HCT116 (cell line): ENCODE measurements around the gene DIDO1. TPM values are rescaled to one million over a fixed set of nuclear protein-coding genes. Genes with fewer than 3 reads are reported as not detected.

Experiments
- ATAC-seq: fragments of 200-7000 bp; cut with Tn5 transposase; 2 replicates; pipeline ENCODE4 v1.9.1; 2020; ENCODE audit warnings: mild to moderate bottlenecking, moderate library complexity
- BruUV-seq: library from RNA; stranded (reverse); fragments of 400-500 nt; replicated peaks from 2 replicates; lab custom pipeline; 2021; lab: Mats Ljungman, UMichigan
- CTCF ChIA-PET: fragments of 300-600 bp; sonication (Branson Sonifier 250); formaldehyde crosslinking; loops from one replicate; lab custom pipeline; 2021; ENCODE audit warnings: antibody characterized with exemption; lab: Charles Lee
- POLR2A ChIA-PET: fragments of 300-600, 350-600 bp; sonication (Branson Sonifier 250); formaldehyde crosslinking; loops from one replicate; lab custom pipeline; 2021; ENCODE audit warnings: antibody characterized with exemption; lab: Charles Lee
- RAD21 ChIA-PET, 2 experiments: fragments of 300-600 bp; sonication (Branson Sonifier 250); formaldehyde crosslinking; loops; one replicate each; lab custom pipeline; 2023; ENCODE audit warnings: low total read pairs in 2 of 2; ENCODE audit not compliant: uncharacterized antibody in 2 of 2, unreplicated experiment in 2 of 2, low non-redundant PET in 1 of 2; lab: Charles Lee
- DNase-seq: peaks from one replicate; pipeline ENCODE4 v3.0.0-alpha.2; 2010; ENCODE audit warnings: low read depth, low spot score
- H2AFZ ChIP-seq: fragments of 200-600 bp; shearing (Covaris generic), sonication (generic); 2 replicates; pipeline ENCODE4 v1.6.1; 2017; ENCODE audit warnings: low read depth, mixed run types, mixed read lengths, antibody characterized with exemption, low read length; ENCODE audit not compliant: poor library complexity, severe bottlenecking
- H3K27ac ChIP-seq: 2 replicates; pipeline ENCODE4 v1.5.1; 2012; ENCODE audit warnings: low read depth, low read length
- H3K27me3 ChIP-seq: fragments of 200-600 bp; sonication (generic); 2 replicates; pipeline ENCODE4 v1.6.1; 2016; ENCODE audit warnings: mixed run types, low read length, mixed read lengths; ENCODE audit not compliant: insufficient read depth
- H3K36me3 ChIP-seq, 2 experiments: fragments of 200-500 bp in 1 of 2; fragments of 200-600 bp in 1 of 2; sonication (Bioruptor generic) in 1 of 2; sonication (generic) in 1 of 2; 2 replicates each; pipeline versions ENCODE4 v1.5.1 to v1.6.1; 2014 to 2016; ENCODE audit warnings: low read length in 2 of 2, inconsistent platforms in 1 of 2, mixed read lengths in 1 of 2, mixed run types in 1 of 2; ENCODE audit not compliant: insufficient read depth in 2 of 2, control insufficient read depth in 1 of 2
- H3K4me1 ChIP-seq, 2 experiments: fragments of 200-600 bp in 1 of 2; sonication (generic) in 1 of 2; 2 replicates each; pipeline versions ENCODE4 v1.5.1 to v1.6.1; 2012 to 2017; ENCODE audit warnings: low read length in 2 of 2, inconsistent platforms in 1 of 2, mild to moderate bottlenecking in 1 of 2, mixed read lengths in 1 of 2, mixed run types in 1 of 2, moderate library complexity in 1 of 2; ENCODE audit not compliant: insufficient read depth in 2 of 2, control insufficient read depth in 1 of 2
- H3K4me2 ChIP-seq: fragments of 200-600 bp; sonication (generic); 2 replicates; pipeline ENCODE4 v1.6.1; 2017; ENCODE audit warnings: mixed run types, low read length, mixed read lengths
- H3K4me3 ChIP-seq, 2 experiments: fragments of 200-600 bp in 1 of 2; sonication (generic) in 1 of 2; replicated peaks in 1 of 2; 2 replicates each; pipeline ENCODE4 v1.5.1; 2011 to 2016; ENCODE audit warnings: low read length in 2 of 2, control low read depth in 1 of 2, low read depth in 1 of 2, mild to moderate bottlenecking in 1 of 2, mixed read lengths in 1 of 2, mixed run types in 1 of 2
- H3K79me2 ChIP-seq: fragments of 200-600 bp; sonication (generic); 2 replicates; pipeline ENCODE4 v1.6.1; 2017; ENCODE audit warnings: mild to moderate bottlenecking, mixed run types, low read length, moderate library complexity, mixed read lengths; ENCODE audit not compliant: insufficient read depth
- H3K9ac ChIP-seq: fragments of 200-600 bp; sonication (generic); 2 replicates; pipeline ENCODE4 v1.6.1; 2016; ENCODE audit warnings: low read length, mixed read lengths
- H3K9me2 ChIP-seq: fragments of 200-600 bp; sonication (generic), shearing (Covaris generic); 2 replicates; pipeline ENCODE4 v1.6.1; 2017; ENCODE audit warnings: mixed run types, mild to moderate bottlenecking, moderate library complexity; ENCODE audit not compliant: insufficient read depth
- H3K9me3 ChIP-seq, 2 experiments: fragments of 200-500 bp in 1 of 2; fragments of 200-600 bp in 1 of 2; sonication (Bioruptor generic) in 1 of 2; sonication (generic) in 1 of 2; 2 replicates each; pipeline ENCODE4 v1.6.1; 2014 to 2017; ENCODE audit warnings: low read length in 2 of 2, mixed read lengths in 2 of 2, inconsistent platforms in 1 of 2, low read depth in 1 of 2, mild to moderate bottlenecking in 1 of 2, mixed run types in 1 of 2, moderate library complexity in 1 of 2; ENCODE audit not compliant: control insufficient read depth in 1 of 2, insufficient read depth in 1 of 2
- H4K20me1 ChIP-seq: fragments of 200-600 bp; sonication (generic), shearing (Covaris generic); 2 replicates; pipeline ENCODE4 v1.6.1; 2017; ENCODE audit warnings: mixed run types, mild to moderate bottlenecking, moderate library complexity; ENCODE audit not compliant: insufficient read depth
- ATF3 ChIP-seq: IDR thresholded peaks from 2 replicates; pipeline ENCODE4 v1.6.1; 2012
- CBX3 ChIP-seq: IDR thresholded peaks from 2 replicates; pipeline ENCODE4 v1.6.1; 2012; ENCODE audit warnings: low read depth
- CEBPB ChIP-seq: IDR thresholded peaks from 2 replicates; pipeline ENCODE4 v1.6.1; 2012; ENCODE audit warnings: low read depth
- CTCF ChIP-seq, 3 experiments: fragments of 200-600 bp in 1 of 3; sonication (generic) in 1 of 3; IDR thresholded peaks in 2 of 3; conservative IDR thresholded peaks in 1 of 3; 2 replicates each; pipeline ENCODE4 v1.5.1; 2012 to 2017; ENCODE audit warnings: low read depth in 2 of 3, low read length in 2 of 3, antibody characterized with exemption in 1 of 3, borderline replicate concordance in 1 of 3, control low read depth in 1 of 3, mild to moderate bottlenecking in 1 of 3, mixed read lengths in 1 of 3, mixed run types in 1 of 3, moderate library complexity in 1 of 3; ENCODE audit not compliant: insufficient read depth in 1 of 3
- EGR1 ChIP-seq: IDR thresholded peaks from 2 replicates; pipeline ENCODE4 v1.6.1; 2012; ENCODE audit warnings: low read depth
- ELF1 ChIP-seq: IDR thresholded peaks from 2 replicates; pipeline ENCODE4 v1.6.1; 2012; ENCODE audit warnings: low read depth, borderline replicate concordance
- EZH2 ChIP-seq: fragments of 200-600 bp; sonication (generic); IDR thresholded peaks from 2 replicates; pipeline ENCODE4 v1.6.1; 2017; ENCODE audit warnings: antibody characterized with exemption, mixed run types
- EZH2phosphoT487 ChIP-seq: fragments of 200-600 bp; IDR thresholded peaks from 2 replicates; pipeline ENCODE4 v1.6.1; 2018; ENCODE audit warnings: antibody characterized with exemption, borderline replicate concordance
- FOSL1 ChIP-seq: IDR thresholded peaks from 2 replicates; pipeline ENCODE4 v1.6.1; 2012; ENCODE audit warnings: low read depth
- POLR2A ChIP-seq: IDR thresholded peaks from 2 replicates; pipeline ENCODE4 v1.7.0; 2011; ENCODE audit warnings: borderline replicate concordance; ENCODE audit not compliant: insufficient read depth, insufficient read length; ENCODE audit errors: extremely low read depth
- RAD21 ChIP-seq: IDR thresholded peaks from 2 replicates; pipeline ENCODE4 v1.6.1; 2012; ENCODE audit warnings: low read depth, mild to moderate bottlenecking
- REST ChIP-seq: IDR thresholded peaks from 2 replicates; pipeline ENCODE4 v1.6.1; 2012; ENCODE audit warnings: low read depth
- SIN3A ChIP-seq: IDR thresholded peaks from 2 replicates; pipeline ENCODE4 v1.6.1; 2012; ENCODE audit warnings: low read depth
- SP1 ChIP-seq: IDR thresholded peaks from 2 replicates; pipeline ENCODE4 v1.6.1; 2012; ENCODE audit warnings: low read depth
- SRF ChIP-seq: IDR thresholded peaks from 2 replicates; pipeline ENCODE4 v1.6.1; 2012; ENCODE audit warnings: low read depth
- TCF7L2 ChIP-seq: IDR thresholded peaks from 2 replicates; pipeline ENCODE4 v1.7.0; 2011; ENCODE audit warnings: borderline replicate concordance, inconsistent platforms; ENCODE audit not compliant: insufficient read depth, insufficient read length; ENCODE audit errors: extremely low read depth
- YY1 ChIP-seq: IDR thresholded peaks from 2 replicates; pipeline ENCODE4 v1.6.1; 2011; ENCODE audit warnings: low read length, low read depth, moderate library complexity, mild to moderate bottlenecking; ENCODE audit not compliant: insufficient replicate concordance; ENCODE audit errors: extremely low read depth
- ZNF274 ChIP-seq: fragments of 200-500 bp; sonication (Bioruptor generic); IDR thresholded peaks from 2 replicates; pipeline ENCODE4 v1.6.1; 2014; ENCODE audit warnings: mild to moderate bottlenecking, low read depth, low read length, inconsistent platforms
- intact Hi-C: fragments of 100-400 bp; cut with micrococcal nuclease; formaldehyde crosslinking; loops from 2 replicates; pipeline ENCODE4 v1.10.0; 2022
- total RNA-seq: library from RNA; stranded (reverse); gene quantifications from one replicate; pipeline ENCODE4 v1.2.1, GENCODE V29; 2021; ENCODE audit not compliant: unreplicated experiment
- TF ChIP-seq, protein P1 (sequence below): IDR thresholded peaks from 2 replicates; pipeline ENCODE4 v1.6.1; 2011; ENCODE audit warnings: mild to moderate bottlenecking, low read length, moderate library complexity; ENCODE audit not compliant: insufficient replicate concordance; ENCODE audit errors: extremely low read depth
- TF ChIP-seq, protein P2 (sequence below): IDR thresholded peaks from 2 replicates; pipeline ENCODE4 v1.6.1; 2012

DIDO1 gene
- total RNA-seq, 1 experiment from 2014 or later = 41.4 TPM

GRCh38 chr20:62841705-62842212, 84.5 kb downstream of the DIDO1 start:
- no peaks in the 10 kb centered on the region for H3K9me3 ChIP-seq
- no peak overlapping the region for H3K9ac ChIP-seq
- no peaks in the 10 kb centered on the region for H3K4me1 ChIP-seq
- H3K79me2 ChIP-seq = no peaks in the 10 kb centered on the region
- CTCF ChIA-PET = no interaction called here
- ATAC-seq (no peak), DNase-seq (no peak)
- BruUV-seq = no TSS peak
- H3K36me3 ChIP-seq = peaks cover 7 to 8% of the 10 kb centered on the region in 2 experiments; a peak in 2 of 4 replicates
- no peak overlapping the region for H2AFZ ChIP-seq
- RAD21 ChIA-PET = no interaction called here
- H3K9me2 ChIP-seq = no peaks in the 10 kb centered on the region
- H3K27ac ChIP-seq = no peak overlapping the region
- TF ChIP-seq TCF7L2 (no peak), FOSL1 (no peak), ZNF274 (no peak), EZH2phosphoT487 (no peak), SP1 (no peak), SRF (no peak), REST (no peak), YY1 (no peak), CBX3 (no peak), ELF1 (no peak), EGR1 (no peak), RAD21 (no peak), CTCF (IDR thresholded peaks at IDR 0.05 in 2 of 3, conservative IDR thresholded peaks at IDR 0.05 in 1 of 3; ENCODE audit: borderline replicate concordance in 1 of 3, insufficient read depth in 1 of 3, low read depth in 2 of 3, low read length in 2 of 3) (no peak), CEBPB (no peak), POLR2A (no peak), EZH2 (no peak), SIN3A (no peak), ATF3 (no peak)
- TF ChIP-seq, protein P1, sequence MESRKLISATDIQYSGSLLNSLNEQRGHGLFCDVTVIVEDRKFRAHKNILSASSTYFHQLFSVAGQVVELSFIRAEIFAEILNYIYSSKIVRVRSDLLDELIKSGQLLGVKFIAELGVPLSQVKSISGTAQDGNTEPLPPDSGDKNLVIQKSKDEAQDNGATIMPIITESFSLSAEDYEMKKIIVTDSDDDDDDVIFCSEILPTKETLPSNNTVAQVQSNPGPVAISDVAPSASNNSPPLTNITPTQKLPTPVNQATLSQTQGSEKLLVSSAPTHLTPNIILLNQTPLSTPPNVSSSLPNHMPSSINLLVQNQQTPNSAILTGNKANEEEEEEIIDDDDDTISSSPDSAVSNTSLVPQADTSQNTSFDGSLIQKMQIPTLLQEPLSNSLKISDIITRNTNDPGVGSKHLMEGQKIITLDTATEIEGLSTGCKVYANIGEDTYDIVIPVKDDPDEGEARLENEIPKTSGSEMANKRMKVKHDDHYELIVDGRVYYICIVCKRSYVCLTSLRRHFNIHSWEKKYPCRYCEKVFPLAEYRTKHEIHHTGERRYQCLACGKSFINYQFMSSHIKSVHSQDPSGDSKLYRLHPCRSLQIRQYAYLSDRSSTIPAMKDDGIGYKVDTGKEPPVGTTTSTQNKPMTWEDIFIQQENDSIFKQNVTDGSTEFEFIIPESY = no peak
- TF ChIP-seq, protein P2, sequence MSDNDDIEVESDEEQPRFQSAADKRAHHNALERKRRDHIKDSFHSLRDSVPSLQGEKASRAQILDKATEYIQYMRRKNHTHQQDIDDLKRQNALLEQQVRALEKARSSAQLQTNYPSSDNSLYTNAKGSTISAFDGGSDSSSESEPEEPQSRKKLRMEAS = no peak
- no peak overlapping the region for H3K4me3 ChIP-seq
- POLR2A ChIA-PET = interaction anchor here (1.2 kb wide), 1 partner anchor 20 kb away, joined by 3 read pairs; the partner anchor contains the start of gene TCFL5
- intact Hi-C loops = no loop called here
- no peak overlapping the region for H3K4me2 ChIP-seq
- H4K20me1 ChIP-seq = no peaks in the 10 kb centered on the region
- H3K27me3 ChIP-seq = no peaks in the 10 kb centered on the region
